Measurements from ENCODE around the gene TMEM270.
A peak's percentile ranks its signal among the peaks of the same experiment; 100 is the strongest.

Gene TMEM270

DNA sequence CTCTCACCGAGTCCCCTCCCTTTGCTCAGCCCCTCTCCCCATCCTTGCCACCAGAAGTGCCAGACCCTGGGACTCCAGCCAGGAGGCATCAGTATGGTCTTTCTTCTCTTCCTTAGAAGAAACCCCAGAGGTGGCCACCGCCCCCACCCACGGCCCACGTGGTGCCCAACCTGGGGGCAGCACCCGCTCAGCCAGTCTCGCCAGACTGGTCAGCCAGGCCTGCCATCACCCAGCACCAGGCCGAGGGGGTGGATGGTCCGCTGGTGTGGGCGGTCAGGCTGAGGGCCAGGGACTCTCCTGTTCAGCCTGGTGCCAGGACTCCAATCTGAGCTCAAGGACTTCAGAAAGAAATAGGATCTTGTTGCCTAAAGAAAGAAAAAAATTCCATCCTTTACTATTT lies 36.0 kb upstream of the TMEM270 start:
- Histone ChIP-seq H3K36me3 (ENCODE audit: control insufficient read depth, insufficient read depth, low read length) (no peaks in the 10 kb centered on the region), H3K4me1 (ENCODE audit: control insufficient read depth, insufficient read depth, low read length) (peaks cover 20% of the 10 kb centered on the region; the same call in 1 of the 2 replicates), H3K4me3 (ENCODE audit: low read depth, low read length) (no peak overlapping the region), H3K9ac (ENCODE audit: low read depth, low read length) (no peak overlapping the region), H3K9me3 (ENCODE audit: control insufficient read depth, insufficient read depth, low read length) (no peaks in the 10 kb centered on the region), H3K27me3 (ENCODE audit: control insufficient read depth, insufficient read depth, low read length) (no peaks in the 10 kb centered on the region; the same call in 1 of the 2 replicates), H3K27ac (ENCODE audit: low read depth, low read length) (no peak overlapping the region)

GRCh38 chr7:73827567-73828106 lies 33.3 kb upstream of the TMEM270 start:
- no peak overlapping the region for H3K4me3 ChIP-seq (ENCODE audit: low read depth, low read length)
- no peaks in the 10 kb centered on the region for H3K36me3 ChIP-seq (ENCODE audit: control insufficient read depth, insufficient read depth, low read length)
- no peak overlapping the region for H3K27ac ChIP-seq (ENCODE audit: low read depth, low read length)
- H3K9me3 ChIP-seq (ENCODE audit: control insufficient read depth, insufficient read depth, low read length): no peaks in the 10 kb centered on the region
- peaks cover 44% of the 10 kb centered on the region for H3K4me1 ChIP-seq (ENCODE audit: control insufficient read depth, insufficient read depth, low read length)
- H3K27me3 ChIP-seq (ENCODE audit: control insufficient read depth, insufficient read depth, low read length): no peaks in the 10 kb centered on the region; the same call in 1 of the 2 replicates
- H3K9ac ChIP-seq (ENCODE audit: low read depth, low read length): no peak overlapping the region

DNA sequence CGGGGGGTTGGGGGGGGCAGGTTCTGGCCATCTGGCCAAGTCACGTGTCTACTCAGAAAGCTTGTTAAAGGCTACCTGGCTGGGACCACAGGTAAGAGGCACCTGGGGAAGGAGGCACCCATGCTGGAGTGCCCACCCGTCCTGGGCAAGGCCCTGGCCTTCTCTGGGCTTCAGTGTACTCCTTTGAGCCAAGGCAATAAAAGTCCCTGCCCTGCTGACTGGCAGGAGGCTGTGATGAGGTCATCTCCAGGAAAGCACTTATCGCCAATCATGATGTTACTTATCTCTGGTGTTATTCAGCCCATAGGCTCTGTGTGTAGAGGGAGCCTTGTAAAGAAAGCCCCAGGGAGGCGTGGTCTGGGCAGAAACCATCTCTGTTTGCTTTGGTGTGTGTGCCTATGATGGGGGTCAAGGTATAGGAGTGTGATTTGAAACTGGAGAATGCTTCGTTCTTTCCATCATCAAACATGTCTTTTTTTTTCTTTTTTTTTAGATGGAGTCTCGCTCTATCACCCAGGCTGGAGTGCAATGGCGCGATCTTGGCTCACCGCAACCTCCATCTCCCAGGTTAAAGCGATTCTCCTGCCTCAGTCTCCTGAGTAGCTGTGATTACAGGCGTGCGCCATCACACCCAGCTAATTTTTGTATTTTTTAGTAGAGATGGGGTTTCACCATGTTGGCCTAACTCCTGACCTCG lies 32.7 kb upstream of the TMEM270 start:
- H3K4me3 ChIP-seq (ENCODE audit: low read depth, low read length): no peak overlapping the region

GRCh38 chr7:73828972-73829371 lies 32.0 kb upstream of the TMEM270 start:
- peaks cover 52% of the 10 kb centered on the region for H3K4me1 ChIP-seq (ENCODE audit: control insufficient read depth, insufficient read depth, low read length)
- H3K36me3 ChIP-seq (ENCODE audit: control insufficient read depth, insufficient read depth, low read length): no peaks in the 10 kb centered on the region
- no peaks in the 10 kb centered on the region for H3K27me3 ChIP-seq (ENCODE audit: control insufficient read depth, insufficient read depth, low read length)
- H3K27ac ChIP-seq (ENCODE audit: low read depth, low read length): no peak overlapping the region
- H3K9ac ChIP-seq (ENCODE audit: low read depth, low read length): no peak overlapping the region
- no peaks in the 10 kb centered on the region for H3K9me3 ChIP-seq (ENCODE audit: control insufficient read depth, insufficient read depth, low read length)
- no peak overlapping the region for H3K4me3 ChIP-seq (ENCODE audit: low read depth, low read length)

More for the DNA sequence above, 32.7 kb upstream of the TMEM270 start:
- no peak overlapping the region for H3K9ac ChIP-seq (ENCODE audit: low read depth, low read length)
- H3K9me3 ChIP-seq (ENCODE audit: control insufficient read depth, insufficient read depth, low read length): no peaks in the 10 kb centered on the region
- H3K27me3 ChIP-seq (ENCODE audit: control insufficient read depth, insufficient read depth, low read length): no peaks in the 10 kb centered on the region
- H3K27ac ChIP-seq (ENCODE audit: low read depth, low read length): no peak overlapping the region
- H3K4me1 ChIP-seq (ENCODE audit: control insufficient read depth, insufficient read depth, low read length): peaks cover 46% of the 10 kb centered on the region
- H3K36me3 ChIP-seq (ENCODE audit: control insufficient read depth, insufficient read depth, low read length): no peaks in the 10 kb centered on the region

DNA sequence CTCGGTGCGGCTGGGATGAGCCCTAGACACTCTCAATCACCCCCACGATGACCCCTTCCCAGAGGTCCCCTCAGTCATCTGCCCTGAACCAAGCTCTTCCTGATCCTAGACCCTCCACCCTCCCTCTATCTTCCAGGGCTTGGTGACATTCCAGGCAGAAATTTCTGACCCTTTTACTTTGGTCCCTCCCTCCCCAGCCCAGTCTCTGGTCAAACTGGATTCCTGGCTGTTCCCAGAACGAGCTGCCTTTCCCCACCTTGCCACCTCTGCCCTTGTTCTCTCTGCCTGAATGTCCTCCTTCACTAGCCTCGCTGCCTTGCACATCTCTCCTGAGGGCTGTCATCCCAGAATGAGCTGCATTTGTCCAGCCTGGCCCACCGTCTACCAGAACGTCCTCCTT lies 31.5 kb upstream of the TMEM270 start:
- H3K9ac ChIP-seq (ENCODE audit: low read depth, low read length): no peak overlapping the region
- H3K36me3 ChIP-seq (ENCODE audit: control insufficient read depth, insufficient read depth, low read length): no peaks in the 10 kb centered on the region
- peak overlapping the region; percentile 22 for H3K27ac ChIP-seq (ENCODE audit: low read depth, low read length)
- no peaks in the 10 kb centered on the region for H3K9me3 ChIP-seq (ENCODE audit: control insufficient read depth, insufficient read depth, low read length)
- no peak overlapping the region for H3K4me3 ChIP-seq (ENCODE audit: low read depth, low read length)
- H3K27me3 ChIP-seq (ENCODE audit: control insufficient read depth, insufficient read depth, low read length): no peaks in the 10 kb centered on the region
- H3K4me1 ChIP-seq (ENCODE audit: control insufficient read depth, insufficient read depth, low read length): peaks cover 52% of the 10 kb centered on the region

GRCh38 chr7:73829921-73830680 lies 30.9 kb upstream of the TMEM270 start:
- Histone ChIP-seq H3K9ac (ENCODE audit: low read depth, low read length) (no peak overlapping the region), H3K27me3 (ENCODE audit: control insufficient read depth, insufficient read depth, low read length) (no peaks in the 10 kb centered on the region), H3K36me3 (ENCODE audit: control insufficient read depth, insufficient read depth, low read length) (no peaks in the 10 kb centered on the region), H3K4me1 (ENCODE audit: control insufficient read depth, insufficient read depth, low read length) (peaks cover 52% of the 10 kb centered on the region), H3K4me3 (ENCODE audit: low read depth, low read length) (no peak overlapping the region), H3K27ac (ENCODE audit: low read depth, low read length) (peak overlapping the region; percentile 74), H3K9me3 (ENCODE audit: control insufficient read depth, insufficient read depth, low read length) (no peaks in the 10 kb centered on the region)

- Histone ChIP-seq H3K9me3 (ENCODE audit: control insufficient read depth, insufficient read depth, low read length) (no peaks in the 10 kb centered on the region), H3K27ac (ENCODE audit: low read depth, low read length) (peak within 1 kb of the TSS; percentile 74), H3K9ac (ENCODE audit: low read depth, low read length) (0 out of 2 replicates have a peak within 1 kb of the TSS, but pooled peaks have one; percentile 18), H3K27me3 (ENCODE audit: control insufficient read depth, insufficient read depth, low read length) (no peaks in the 10 kb centered on the region), H3K4me3 (ENCODE audit: low read depth, low read length) (peak within 1 kb of the TSS; percentile 39; the same call in 1 of the 2 replicates), H3K4me1 (ENCODE audit: control insufficient read depth, insufficient read depth, low read length) (peaks cover 52% of the 10 kb centered on the region), H3K36me3 (ENCODE audit: control insufficient read depth, insufficient read depth, low read length) (no peaks in the 10 kb centered on the region)
These were observed 30.0 kb upstream of the TMEM270 start, which contains the start of gene CLDN4 for GRCh38 chr7:73830681-73831583. Gene CLDN4 (plus strand): TSS chr7:73830996. CDS start chr7:73831202, 206 bp downstream.

DNA sequence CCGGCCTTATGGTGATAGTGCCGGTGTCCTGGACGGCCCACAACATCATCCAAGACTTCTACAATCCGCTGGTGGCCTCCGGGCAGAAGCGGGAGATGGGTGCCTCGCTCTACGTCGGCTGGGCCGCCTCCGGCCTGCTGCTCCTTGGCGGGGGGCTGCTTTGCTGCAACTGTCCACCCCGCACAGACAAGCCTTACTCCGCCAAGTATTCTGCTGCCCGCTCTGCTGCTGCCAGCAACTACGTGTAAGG lies 29.4 kb upstream of the TMEM270 start:
- Histone ChIP-seq H3K27ac (ENCODE audit: low read depth, low read length) (peak overlapping the region; percentile 65), H3K9ac (ENCODE audit: low read depth, low read length) (no peak overlapping the region), H3K36me3 (ENCODE audit: control insufficient read depth, insufficient read depth, low read length) (no peaks in the 10 kb centered on the region), H3K9me3 (ENCODE audit: control insufficient read depth, insufficient read depth, low read length) (no peaks in the 10 kb centered on the region), H3K4me3 (ENCODE audit: low read depth, low read length) (no peak overlapping the region), H3K4me1 (ENCODE audit: control insufficient read depth, insufficient read depth, low read length) (peaks cover 52% of the 10 kb centered on the region), H3K27me3 (ENCODE audit: control insufficient read depth, insufficient read depth, low read length) (no peaks in the 10 kb centered on the region)

GRCh38 chr7:73831834-73832651 lies 28.9 kb upstream of the TMEM270 start:
- Histone ChIP-seq H3K27ac (ENCODE audit: low read depth, low read length) (peak overlapping the region; percentile 65), H3K36me3 (ENCODE audit: control insufficient read depth, insufficient read depth, low read length) (no peaks in the 10 kb centered on the region), H3K4me1 (ENCODE audit: control insufficient read depth, insufficient read depth, low read length) (peaks cover 52% of the 10 kb centered on the region), H3K9me3 (ENCODE audit: control insufficient read depth, insufficient read depth, low read length) (no peaks in the 10 kb centered on the region), H3K4me3 (ENCODE audit: low read depth, low read length) (peak overlapping the region; percentile 46; the same call in 1 of the 2 replicates), H3K27me3 (ENCODE audit: control insufficient read depth, insufficient read depth, low read length) (no peaks in the 10 kb centered on the region), H3K9ac (ENCODE audit: low read depth, low read length) (0 out of 2 replicates have a peak overlapping the region, but pooled peaks have one; percentile 49)

DNA sequence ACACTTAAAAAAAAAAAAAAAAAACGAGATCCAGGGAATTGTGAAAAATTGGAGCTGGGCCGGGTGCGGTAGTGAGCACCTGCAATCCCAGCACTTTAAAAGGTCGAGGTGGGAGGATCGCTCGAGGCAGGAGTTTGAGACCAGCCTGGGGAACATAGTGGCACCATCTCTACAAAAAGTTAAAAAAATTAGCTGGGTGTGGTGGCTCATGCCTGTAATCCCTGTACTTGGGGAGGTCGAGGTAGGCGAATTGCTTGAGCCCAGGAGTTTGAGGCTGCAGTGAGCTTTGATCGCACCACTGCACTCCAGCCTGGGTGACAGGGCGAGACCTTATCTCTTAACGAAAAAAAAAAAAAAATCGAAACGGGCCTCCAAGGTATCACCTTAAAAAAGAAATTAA lies 28.2 kb upstream of the TMEM270 start:
- Histone ChIP-seq H3K27ac (ENCODE audit: low read depth, low read length) (no peak overlapping the region), H3K4me1 (ENCODE audit: control insufficient read depth, insufficient read depth, low read length) (peaks cover 45% of the 10 kb centered on the region), H3K9me3 (ENCODE audit: control insufficient read depth, insufficient read depth, low read length) (no peaks in the 10 kb centered on the region), H3K9ac (ENCODE audit: low read depth, low read length) (no peak overlapping the region), H3K36me3 (ENCODE audit: control insufficient read depth, insufficient read depth, low read length) (no peaks in the 10 kb centered on the region), H3K4me3 (ENCODE audit: low read depth, low read length) (no peak overlapping the region), H3K27me3 (ENCODE audit: control insufficient read depth, insufficient read depth, low read length) (no peaks in the 10 kb centered on the region)

Measured in HUES48 (cell line).